Measurements from ENCODE around the gene RAE1. TPM values are rescaled to one million over a fixed set of nuclear protein-coding genes. Genes with fewer than 3 reads are reported as not detected.
A peak's percentile ranks its signal among the peaks of the same experiment; 100 is the strongest.
"Not testable (repeated sequence)": the region's sequence is repeated elsewhere in the genome, so short reads cannot be mapped to it uniquely, and the experiment has no call there.

Gene RAE1
- total RNA-seq, 2 experiments from 2014 or later: 33.7 to 38.2 TPM

DNA sequence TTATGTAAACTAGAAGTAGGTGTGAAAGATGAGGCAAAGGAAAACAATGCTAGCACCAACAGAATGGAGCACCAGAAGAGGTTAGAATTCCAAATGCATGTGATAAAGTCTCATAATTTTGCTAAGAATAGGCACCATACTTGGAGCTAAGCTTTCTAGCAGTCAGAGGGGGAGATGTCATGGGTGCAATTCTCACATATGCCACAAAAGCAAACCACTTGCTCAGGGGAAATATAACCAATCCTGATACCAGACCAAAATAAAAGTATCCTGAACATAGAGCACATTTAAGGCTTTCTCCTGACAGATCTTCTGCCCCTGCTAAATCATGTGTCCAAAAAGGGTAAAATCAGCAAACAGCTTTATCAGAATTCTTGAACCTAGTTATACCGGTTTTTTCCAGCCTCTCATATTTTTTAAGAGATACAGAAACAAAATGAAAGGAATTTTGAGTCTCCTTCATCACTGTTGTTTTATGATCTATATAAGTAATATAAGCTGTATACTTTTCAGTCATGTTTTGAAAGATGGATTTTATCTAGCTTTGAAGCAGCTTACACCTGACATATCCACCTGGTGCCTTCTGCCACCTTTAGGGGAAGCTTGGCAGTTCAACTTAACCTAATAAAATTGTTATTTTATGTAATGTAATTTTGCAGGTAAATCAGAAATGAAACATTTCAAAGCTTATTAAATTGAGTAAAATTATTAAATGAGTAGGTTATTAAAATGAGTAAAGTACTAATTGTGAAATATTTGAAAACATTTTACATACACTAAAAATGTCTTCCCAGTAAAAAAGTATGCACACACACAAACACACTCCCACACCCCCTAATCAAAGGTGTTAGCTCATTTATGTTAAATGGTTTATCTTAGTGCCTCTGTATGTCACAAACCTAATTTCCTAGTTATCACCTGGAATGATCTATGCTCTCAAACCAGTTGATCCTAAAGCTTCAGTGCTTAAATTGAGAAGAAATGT lies 18.7 kb upstream of the RAE1 start:
- Mint-ChIP-seq H3K9me3 (no peaks in the 10 kb centered on the region), H3K27me3 (peaks cover 33% of the 10 kb centered on the region), H3K36me3 (no peaks in the 10 kb centered on the region), H3K4me3 (no peak overlapping the region), H3K27ac (no peak overlapping the region), H3K4me1 (ENCODE audit: low read depth) (no peaks in the 10 kb centered on the region)
- no peak for DNase-seq
- CTCF ChIA-PET: interaction anchor here (0.6 to 2.3 kb wide), 4 partner anchors 11 to 782 kb away, joined by 3 to 15 read pairs (median 4); no protein-coding TSS in a partner anchor
- intact Hi-C loops (cut with micrococcal nuclease): no loop called here
- POLR2A ChIA-PET: no interaction called here

DNA sequence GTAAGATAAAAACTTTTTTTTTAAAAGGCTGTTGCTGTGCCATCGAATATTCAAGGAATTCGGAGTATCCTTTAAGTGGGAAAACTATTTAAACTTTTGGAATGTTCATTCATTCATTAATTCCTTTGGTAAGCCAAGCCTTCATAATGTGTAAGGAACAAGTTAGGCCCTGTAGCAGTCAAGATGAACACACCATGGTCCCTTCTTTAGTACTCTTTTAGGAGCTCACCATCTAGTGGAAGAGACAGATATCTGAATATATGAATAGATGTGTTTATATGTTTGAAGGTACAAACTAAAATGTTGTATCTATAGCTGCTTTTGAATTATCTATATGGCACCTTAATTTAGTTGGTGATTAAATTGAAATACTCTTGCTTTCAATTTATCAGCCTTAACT lies 15.7 kb upstream of the RAE1 start:
- POLR2A ChIA-PET: no interaction called here
- no peaks in the 10 kb centered on the region for H3K9me3 Mint-ChIP-seq

DNA sequence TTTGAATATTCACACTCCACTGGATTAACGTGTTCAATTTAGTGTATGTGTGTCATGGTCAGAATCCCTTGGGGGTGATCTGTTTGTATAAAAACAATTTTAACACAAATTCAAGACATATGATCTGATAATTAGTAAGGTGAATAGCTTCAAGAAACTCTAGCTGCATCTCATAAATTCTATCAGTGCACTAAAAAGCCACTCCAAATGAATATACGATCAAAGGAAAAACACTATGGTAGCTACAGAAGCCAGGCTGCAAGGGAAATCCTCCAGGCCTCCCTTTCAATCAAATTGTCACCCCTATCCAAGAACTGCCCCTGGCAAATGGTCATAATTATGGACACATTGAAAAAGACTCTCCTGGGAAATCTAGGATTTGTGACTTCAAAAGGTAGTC lies 9.4 kb upstream of the RAE1 start:
- CTCF ChIA-PET: no interaction called here
- H3K27me3 Mint-ChIP-seq: peaks cover 5% of the 10 kb centered on the region

More for the DNA sequence above, 15.7 kb upstream of the RAE1 start:
- Mint-ChIP-seq H3K36me3 (no peaks in the 10 kb centered on the region), H3K4me3 (no peak overlapping the region), H3K27me3 (peaks cover 25% of the 10 kb centered on the region), H3K27ac (no peak overlapping the region), H3K4me1 (ENCODE audit: low read depth) (no peaks in the 10 kb centered on the region)
- no peak for DNase-seq
- intact Hi-C loops (cut with micrococcal nuclease): no loop called here
- CTCF ChIA-PET: no interaction called here

DNA sequence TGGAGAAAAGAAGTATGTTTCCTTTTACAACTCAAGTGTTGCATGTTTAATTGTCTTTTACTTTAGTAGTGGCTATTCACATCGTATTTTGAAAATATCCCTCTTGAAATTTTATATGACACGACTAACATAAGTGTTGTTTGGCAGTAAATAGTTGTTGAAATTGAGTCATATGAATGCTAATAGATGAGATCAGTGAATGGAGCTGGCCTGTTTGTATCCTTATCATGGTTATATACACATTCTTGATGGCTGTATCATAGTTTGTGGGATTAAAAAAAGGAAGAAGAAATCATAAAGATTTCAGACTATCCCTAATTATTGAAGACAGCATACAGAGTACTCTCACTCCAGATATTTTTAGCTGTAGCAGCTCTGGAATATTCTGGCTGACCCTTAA lies 8.2 kb upstream of the RAE1 start:
- H3K27me3 Mint-ChIP-seq: no peaks in the 10 kb centered on the region
- H3K9me3 Mint-ChIP-seq: no peaks in the 10 kb centered on the region
- no peaks in the 10 kb centered on the region for H3K4me1 Mint-ChIP-seq (ENCODE audit: low read depth)
- POLR2A ChIA-PET: no interaction called here
- intact Hi-C loops (cut with micrococcal nuclease): no loop called here
- H3K4me3 Mint-ChIP-seq: no peak overlapping the region
- H3K36me3 Mint-ChIP-seq: no peaks in the 10 kb centered on the region
- CTCF ChIA-PET: interaction anchor here (0.7 to 1.3 kb wide), 2 partner anchors 11 to 252 kb away, joined by 3 to 4 read pairs; no protein-coding TSS in a partner anchor
- DNase-seq: no peak
- no peak overlapping the region for H3K27ac Mint-ChIP-seq

More for the DNA sequence above, 9.4 kb upstream of the RAE1 start:
- DNase-seq: no peak
- POLR2A ChIA-PET: no interaction called here
- no peaks in the 10 kb centered on the region for H3K4me1 Mint-ChIP-seq (ENCODE audit: low read depth)
- no peaks in the 10 kb centered on the region for H3K36me3 Mint-ChIP-seq
- intact Hi-C loops (cut with micrococcal nuclease): no loop called here
- H3K4me3 Mint-ChIP-seq: no peak overlapping the region
- H3K9me3 Mint-ChIP-seq: no peaks in the 10 kb centered on the region
- H3K27ac Mint-ChIP-seq: no peak overlapping the region

DNA sequence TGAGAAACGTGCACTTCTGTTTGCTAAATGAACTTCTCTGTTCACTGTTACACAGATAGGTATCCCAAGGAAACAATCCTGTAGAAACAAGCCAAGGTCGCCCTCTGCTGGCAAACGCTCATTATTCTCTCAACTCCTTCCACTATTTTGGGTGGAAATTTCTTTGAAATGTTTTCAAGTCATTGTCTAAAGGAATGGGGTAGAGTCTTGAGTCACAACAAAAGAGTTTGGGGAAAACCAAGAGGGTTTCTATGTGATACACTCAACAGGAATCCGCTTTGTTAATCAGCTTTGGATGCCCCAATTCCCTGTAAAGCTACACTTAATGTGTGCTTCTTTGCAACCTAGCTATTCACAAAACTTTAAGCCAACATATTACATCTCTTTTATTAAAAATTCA lies 4.6 kb upstream of the RAE1 start:
- ChIA-PET POLR2A (interaction anchor here (0.6 kb wide), 1 partner anchor 43 kb away, joined by 6 read pairs; no protein-coding TSS in a partner anchor), CTCF (interaction anchor here (0.6 to 4.2 kb wide), 16 partner anchors 9 to 796 kb away, joined by 3 to 39 read pairs (median 6); no protein-coding TSS in a partner anchor)
- intact Hi-C loops (cut with micrococcal nuclease): loop anchor here (1.0 to 5.0 kb wide), 2 partner anchors 257 to 794 kb away; no protein-coding TSS in a partner anchor
- Mint-ChIP-seq H3K36me3 (no peaks in the 10 kb centered on the region), H3K9me3 (no peaks in the 10 kb centered on the region), H3K4me3 (no peak overlapping the region), H3K27ac (no peak overlapping the region), H3K27me3 (no peaks in the 10 kb centered on the region), H3K4me1 (ENCODE audit: low read depth) (peaks cover 3% of the 10 kb centered on the region)
- peak; percentile 81 for DNase-seq

DNA sequence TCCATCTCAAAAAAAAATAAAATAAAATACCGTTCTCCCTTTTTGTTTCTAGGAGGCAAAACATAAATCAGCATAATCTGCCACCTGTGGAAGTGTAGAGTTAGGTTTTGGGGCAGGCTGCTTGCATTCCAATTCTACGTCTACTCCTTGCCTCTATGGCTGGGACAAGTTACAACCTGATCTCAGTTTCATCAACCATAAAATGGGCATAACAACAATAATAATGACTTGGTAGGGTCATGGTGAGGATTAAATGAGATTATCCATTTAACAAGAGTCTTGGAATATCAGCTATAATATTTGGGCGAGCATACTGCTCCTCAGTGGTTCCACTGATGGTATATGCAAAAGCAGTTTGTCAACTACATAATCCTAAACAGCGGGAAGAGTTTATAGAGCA lies 3.7 kb upstream of the RAE1 start:
- H3K9me3 Mint-ChIP-seq: no peaks in the 10 kb centered on the region
- POLR2A ChIA-PET: no interaction called here
- no peaks in the 10 kb centered on the region for H3K27me3 Mint-ChIP-seq
- DNase-seq: no peak
- CTCF ChIA-PET: interaction anchor here (1.9 to 4.2 kb wide), 7 partner anchors 14 to 797 kb away, joined by 5 to 39 read pairs (median 15); no protein-coding TSS in a partner anchor
- H3K27ac Mint-ChIP-seq: no peak overlapping the region
- H3K36me3 Mint-ChIP-seq: peaks cover 3% of the 10 kb centered on the region
- no peak overlapping the region for H3K4me3 Mint-ChIP-seq
- peaks cover 12% of the 10 kb centered on the region for H3K4me1 Mint-ChIP-seq (ENCODE audit: low read depth)
- intact Hi-C loops (cut with micrococcal nuclease): loop anchor here (5.0 kb wide), 1 partner anchor 795 kb away; no protein-coding TSS in a partner anchor

DNA sequence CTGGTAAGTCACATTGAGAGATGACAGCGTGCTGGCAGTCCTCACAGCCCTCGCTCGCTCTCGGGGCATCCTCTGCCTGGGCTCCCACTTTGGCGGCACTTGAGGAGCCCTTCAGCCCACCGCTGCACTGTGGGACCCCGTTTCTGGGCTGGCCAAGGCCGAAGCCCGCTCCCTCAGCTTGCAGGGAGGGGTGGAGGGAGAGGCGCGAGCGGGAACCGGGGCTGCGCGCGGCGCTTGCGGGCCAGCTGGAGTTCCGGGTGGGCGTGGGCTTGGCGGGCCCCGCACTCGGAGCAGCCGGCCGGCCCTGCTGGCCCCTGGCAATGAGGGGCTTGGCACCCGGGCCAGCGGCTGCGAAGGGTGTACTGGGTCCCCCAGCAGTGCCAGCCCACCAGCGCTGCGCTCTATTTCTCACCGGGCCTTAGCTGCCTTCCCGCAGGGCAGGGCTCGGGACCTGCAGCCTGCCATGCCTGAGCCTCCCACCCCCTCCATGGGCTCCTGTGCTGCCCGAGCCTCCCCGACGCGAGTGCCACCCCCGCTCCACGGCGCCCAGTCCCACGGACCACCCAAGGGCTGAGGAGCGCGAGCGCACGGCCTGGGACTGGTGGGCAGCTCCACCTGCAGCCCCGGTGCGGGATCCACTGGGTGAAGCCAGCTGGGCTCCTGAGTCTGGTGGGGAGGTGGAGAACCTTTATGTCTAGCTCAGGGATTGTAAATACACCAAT lies 2.7 kb upstream of the RAE1 start:
- CTCF ChIA-PET: interaction anchor here (1.5 to 4.2 kb wide), 4 partner anchors 257 to 798 kb away, joined by 7 to 39 read pairs (median 13); no protein-coding TSS in a partner anchor
- intact Hi-C loops (cut with micrococcal nuclease): loop anchor here (5.0 kb wide), 1 partner anchor 796 kb away; no protein-coding TSS in a partner anchor
- not testable (repeated sequence) for H3K36me3 Mint-ChIP-seq, H3K27ac Mint-ChIP-seq, DNase-seq, H3K4me3 Mint-ChIP-seq, H3K9me3 Mint-ChIP-seq, H3K27me3 Mint-ChIP-seq
- POLR2A ChIA-PET: interaction anchor here (3.3 kb wide), 1 partner anchor 42 kb away, joined by 22 read pairs; the partner anchor contains the start of gene RBM38
- H3K4me1 Mint-ChIP-seq (ENCODE audit: low read depth): peaks cover 20% of the 10 kb centered on the region

DNA sequence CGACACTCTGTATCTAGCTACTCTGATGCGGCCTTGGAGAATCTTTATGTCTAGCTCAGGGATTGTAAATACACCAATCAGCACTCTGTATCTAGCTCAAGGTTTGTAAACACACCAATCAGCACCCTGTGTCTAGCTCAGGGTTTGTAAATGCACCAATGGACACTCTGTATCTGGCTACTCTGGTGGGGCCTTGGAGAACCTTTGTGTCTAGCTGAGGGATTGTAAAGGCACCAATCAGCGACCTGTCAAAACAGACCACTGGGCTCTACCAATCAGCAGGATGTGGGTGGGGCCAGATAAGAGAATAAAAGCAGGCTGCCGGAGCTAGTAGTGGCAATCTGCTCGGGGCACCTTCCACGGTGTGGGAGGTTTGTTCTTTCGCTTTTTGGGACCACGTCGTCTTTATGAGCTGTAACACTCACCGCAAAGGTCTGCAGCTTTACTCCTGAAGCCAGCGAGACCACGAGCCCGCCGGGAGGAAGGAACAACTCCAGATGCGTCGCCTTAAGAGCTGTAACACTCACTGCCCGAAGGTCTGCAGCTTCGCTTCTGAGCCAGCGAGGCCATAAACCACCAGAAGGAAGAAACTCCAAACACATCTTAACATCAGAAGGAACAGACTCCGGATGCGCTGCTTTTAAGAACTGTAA lies 2.0 kb upstream of the RAE1 start:
- CTCF ChIA-PET: interaction anchor here (0.5 to 4.2 kb wide), 5 partner anchors 32 to 798 kb away, joined by 3 to 19 read pairs (median 7); no protein-coding TSS in a partner anchor
- not testable (repeated sequence) for H3K4me3 Mint-ChIP-seq, H3K27me3 Mint-ChIP-seq, H3K9me3 Mint-ChIP-seq, H3K27ac Mint-ChIP-seq
- POLR2A ChIA-PET: interaction anchor here (1.4 to 3.3 kb wide), 2 partner anchors 41 to 50 kb away, joined by 6 to 22 read pairs; partner anchors contain the start of gene RBM38
- peak; percentile 18 for DNase-seq
- intact Hi-C loops (cut with micrococcal nuclease): loop anchor here (5.0 kb wide), 1 partner anchor 797 kb away; no protein-coding TSS in a partner anchor
- Mint-ChIP-seq H3K36me3 (peaks cover 12% of the 10 kb centered on the region), H3K4me1 (ENCODE audit: low read depth) (peaks cover 23% of the 10 kb centered on the region)

DNA sequence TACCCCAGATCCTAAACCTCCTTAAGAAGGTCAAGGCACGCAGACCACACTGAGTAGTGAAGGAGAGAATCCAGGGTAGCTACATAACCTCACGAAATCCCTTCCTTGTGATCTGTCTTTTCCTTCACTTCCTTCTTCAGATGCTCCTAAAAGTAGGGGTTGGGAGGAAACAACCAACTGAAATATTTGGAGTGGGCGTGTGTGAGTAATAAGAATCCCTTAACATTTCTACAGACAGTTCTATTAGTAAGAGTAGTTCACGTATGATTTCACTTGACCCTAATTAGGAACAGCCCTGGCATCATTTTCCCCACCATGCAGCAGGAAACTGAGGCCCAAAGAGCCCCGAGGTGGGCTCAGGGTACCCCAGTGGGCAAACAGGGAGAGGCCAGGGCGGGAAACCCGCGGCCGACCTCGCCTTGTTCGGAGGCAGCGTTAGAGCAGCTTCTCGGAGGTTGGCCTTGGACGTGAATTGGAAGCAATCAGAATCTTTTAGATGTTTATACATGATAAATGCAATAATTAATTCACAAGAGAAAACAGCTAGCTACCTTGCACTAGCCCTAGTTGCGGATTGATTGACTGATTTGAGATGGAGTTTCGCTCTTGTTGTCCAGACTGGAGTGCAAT lies 859 bp upstream of the RAE1 start:
- H3K4me1 Mint-ChIP-seq (ENCODE audit: low read depth): peaks cover 23% of the 10 kb centered on the region
- H3K4me3 Mint-ChIP-seq: peak overlapping the region; percentile 35
- POLR2A ChIA-PET: interaction anchor here (1.4 to 3.3 kb wide), 2 partner anchors 40 to 48 kb away, joined by 6 to 22 read pairs; partner anchors contain the start of gene RBM38
- H3K27me3 Mint-ChIP-seq: no peaks in the 10 kb centered on the region
- peaks cover 21% of the 10 kb centered on the region for H3K36me3 Mint-ChIP-seq
- peak overlapping the region; percentile 56 for H3K27ac Mint-ChIP-seq
- DNase-seq: no peak
- intact Hi-C loops (cut with micrococcal nuclease): loop anchor here (2.0 kb wide), 3 partner anchors 41 to 957 kb away; partner anchors contain the start of genes AURKA, CSTF1 and RBM38
- no peaks in the 10 kb centered on the region for H3K9me3 Mint-ChIP-seq
- CTCF ChIA-PET: interaction anchor here (1.0 to 1.7 kb wide), 4 partner anchors 39 to 800 kb away, joined by 3 to 7 read pairs (median 6); no protein-coding TSS in a partner anchor

DNA sequence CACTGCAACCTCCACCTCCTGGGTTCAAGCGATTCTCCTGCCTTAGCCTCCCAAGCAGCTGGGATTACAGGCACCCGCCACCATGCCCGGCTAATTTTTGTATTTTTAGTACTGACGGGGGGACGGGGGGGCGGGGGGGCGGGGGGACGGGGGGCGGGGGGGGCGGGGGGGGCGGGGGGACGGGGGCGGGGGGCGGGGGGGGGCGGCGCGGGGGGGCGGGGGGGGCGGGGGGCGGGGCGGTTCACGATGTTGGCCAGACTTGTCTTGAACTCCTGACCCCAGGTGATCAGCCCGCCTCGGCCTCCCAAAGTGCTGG lies 371 bp upstream of the RAE1 start:
- H3K27me3 Mint-ChIP-seq, H3K9me3 Mint-ChIP-seq, DNase-seq: not testable (repeated sequence)
- H3K27ac Mint-ChIP-seq: peak overlapping the region; percentile 85
- H3K36me3 Mint-ChIP-seq: peaks cover 24% of the 10 kb centered on the region
- ChIA-PET CTCF (interaction anchor here (1.0 to 1.2 kb wide), 2 partner anchors 39 to 800 kb away, joined by 3 to 4 read pairs; no protein-coding TSS in a partner anchor), POLR2A (interaction anchor here (3.3 kb wide), 1 partner anchor 39 kb away, joined by 22 read pairs; the partner anchor contains the start of gene RBM38)
- intact Hi-C loops (cut with micrococcal nuclease): loop anchor here (1.0 to 2.0 kb wide), 4 partner anchors 40 to 958 kb away; partner anchors contain the start of genes AURKA, CSTF1, RBM38 and RTF2
- peaks cover 23% of the 10 kb centered on the region for H3K4me1 Mint-ChIP-seq (ENCODE audit: low read depth)
- peak overlapping the region; percentile 90 for H3K4me3 Mint-ChIP-seq

DNA sequence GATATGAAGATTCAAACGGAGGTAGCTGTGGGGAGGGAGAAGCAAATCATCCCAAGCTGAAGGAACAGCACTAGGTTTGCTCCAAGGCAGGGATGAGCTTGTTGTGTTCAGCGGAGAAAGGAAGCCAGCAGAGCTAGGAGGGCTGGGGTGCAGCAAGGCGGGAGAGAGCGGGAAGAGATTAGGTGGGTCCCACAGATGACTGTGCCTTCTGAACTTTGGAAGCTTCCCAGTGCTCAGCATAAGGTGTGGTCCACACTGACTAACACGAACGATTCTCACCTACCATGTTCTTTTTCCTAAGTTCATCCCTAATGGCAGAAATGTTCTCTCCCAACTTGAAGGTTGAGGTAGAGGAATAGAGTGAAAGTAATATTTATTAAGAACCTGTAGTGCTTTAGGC lies 1.2 kb downstream of the RAE1 start:
- peaks cover 30% of the 10 kb centered on the region for H3K36me3 Mint-ChIP-seq
- H3K4me1 Mint-ChIP-seq (ENCODE audit: low read depth): peaks cover 23% of the 10 kb centered on the region
- H3K9me3 Mint-ChIP-seq: no peaks in the 10 kb centered on the region
- CTCF ChIA-PET: no interaction called here
- H3K4me3 Mint-ChIP-seq: peak overlapping the region; percentile 90
- POLR2A ChIA-PET: no interaction called here
- H3K27me3 Mint-ChIP-seq: no peaks in the 10 kb centered on the region
- intact Hi-C loops (cut with micrococcal nuclease): no loop called here
- DNase-seq: no peak
- no peak overlapping the region for H3K27ac Mint-ChIP-seq

Measured in activated CD4-positive, alpha-beta memory T cell treated with anti-CD3 and anti-CD28 coated beads for 36 hours (primary cell).